HepG2 (cell line): Measurements from ENCODE around the gene COL26A1. TPM values are rescaled to one million over a fixed set of nuclear protein-coding genes. Genes with fewer than 3 reads are reported as not detected.

Experiments used
- GPBP1L1 ChIP-seq: sonication (generic); formaldehyde crosslinking; IDR thresholded peaks from 2 replicates; pipeline ENCODE4 v1.5.0; 2020; ENCODE audit warnings: mild to moderate bottlenecking, missing genetic modification reagents
- PRDM10 ChIP-seq: sonication (generic); formaldehyde crosslinking; IDR thresholded peaks from 2 replicates; pipeline ENCODE4 v1.4.0; 2020; ENCODE audit warnings: low read depth, missing genetic modification reagents
- SOX6 ChIP-seq, 2 experiments: fragments of 450-650 bp in 1 of 2; sonication (generic) in 1 of 2; formaldehyde crosslinking in 1 of 2; IDR thresholded peaks; 2 replicates each; pipeline versions ENCODE4 v1.4.0 to v1.6.1; 2017 to 2020; ENCODE audit warnings: antibody characterized with exemption in 1 of 2, mild to moderate bottlenecking in 1 of 2, missing genetic modification reagents in 1 of 2
- ZBTB34 ChIP-seq: sonication (generic); formaldehyde crosslinking; IDR thresholded peaks from 2 replicates; pipeline ENCODE4 v1.8.0; 2022; ENCODE audit warnings: mild to moderate bottlenecking, missing genetic modification reagents
- ZBTB40 ChIP-seq, 2 experiments: fragments of 450-650 bp in 1 of 2; sonication (generic) in 1 of 2; formaldehyde crosslinking in 1 of 2; IDR thresholded peaks; 2 replicates each; pipeline versions ENCODE4 v1.6.1 to v1.8.0; 2016 to 2022; ENCODE audit warnings: antibody characterized with exemption in 1 of 2, mild to moderate bottlenecking in 1 of 2, missing genetic modification reagents in 1 of 2
- ZFAT ChIP-seq: sonication (generic); formaldehyde crosslinking; conservative IDR thresholded peaks from 2 replicates; pipeline ENCODE4 v1.8.1; 2023; ENCODE audit warnings: missing genetic modification reagents, inconsistent platforms
- ZNF101 ChIP-seq: sonication (generic); formaldehyde crosslinking; IDR thresholded peaks from 2 replicates; pipeline ENCODE4 v1.4.0; 2020; ENCODE audit warnings: mild to moderate bottlenecking, low read depth, missing genetic modification reagents, borderline replicate concordance
- ZNF18 ChIP-seq: sonication (generic); formaldehyde crosslinking; IDR thresholded peaks from 2 replicates; pipeline ENCODE4 v1.8.0; 2022; ENCODE audit warnings: mild to moderate bottlenecking, missing genetic modification reagents; ENCODE audit not compliant: insufficient replicate concordance
- ZSCAN22 ChIP-seq: sonication (generic); formaldehyde crosslinking; IDR thresholded peaks from 2 replicates; pipeline ENCODE4 v1.4.0; 2020; ENCODE audit warnings: mild to moderate bottlenecking, missing genetic modification reagents
- ZSCAN31 ChIP-seq: sonication (generic); formaldehyde crosslinking; IDR thresholded peaks from 2 replicates; pipeline ENCODE4 v1.5.0; 2020; ENCODE audit warnings: low read depth, mild to moderate bottlenecking, missing genetic modification reagents
- polyA plus RNA-seq, 8 experiments: library from polyadenylated mRNA; depleted of rRNA in 3 of 8; stranded (reverse) in 7 of 8; unstranded in 1 of 8; fragments of >200 nt; fragmentation: Illumina TruSeq in 4 of 8; extraction: Trizol in 4 of 8; gene quantifications; 2 replicates each; pipeline versions ENCODE4 v1.2.1 to v1.2.3, GENCODE V29; 2011 to 2016; ENCODE audit warnings: low read depth in 4 of 8, missing spikeins in 1 of 8, mixed read lengths in 1 of 8; ENCODE audit not compliant: insufficient read depth in 1 of 8
- total RNA-seq, 5 experiments: library from RNA; depleted of rRNA; stranded (reverse); fragments of >200 nt; fragmentation: Illumina TruSeq; extraction: Trizol; gene quantifications; 2 replicates each; pipeline ENCODE4 v1.2.3, GENCODE V29; 2016; ENCODE audit warnings: low read depth in 1 of 5

The COL26A1 gene
- total and polyA plus RNA-seq, 2 of the 13 experiments (the other 11 are each of a cell fraction or from before 2014, with no cell fraction given): 7.8 to 9.2 TPM

- TF ChIP-seq PRDM10 (CRISPR knock-in tag): no peak
- peak; percentile 88; the same call in 1 of the 2 replicates for TF ChIP-seq ZSCAN31 (CRISPR knock-in tag)
- TF ChIP-seq ZNF101 (CRISPR knock-in tag): no peak
- TF ChIP-seq ZNF18 (CRISPR knock-in tag): no peak
- no peak for TF ChIP-seq ZSCAN22 (CRISPR knock-in tag)
- peak; percentile 97 for TF ChIP-seq ZBTB34 (CRISPR knock-in tag)
- TF ChIP-seq GPBP1L1 (CRISPR knock-in tag): no peak
- no peak for TF ChIP-seq SOX6 (IDR thresholded peaks at IDR 0.05)
- peak; percentile 76 for TF ChIP-seq SOX6 (CRISPR knock-in tag; IDR thresholded peaks at IDR 0.05)
- TF ChIP-seq ZBTB40 (IDR thresholded peaks at IDR 0.05): no peak
- no peak for TF ChIP-seq ZBTB40 (CRISPR knock-in tag; IDR thresholded peaks at IDR 0.05)
- TF ChIP-seq ZFAT (CRISPR knock-in tag): no peak
Observed at GRCh38 chr7:101390901-101391301, 28.2 kb downstream of the COL26A1 start (continued).
